Body of pancreas (tissue), 4 donors: ENCODE results near the gene RAB5IF. TPM values are rescaled to one million over a fixed set of nuclear protein-coding genes. Genes with fewer than 3 reads are reported as not detected.

ENCODE experiments used
- ATAC-seq: fragments of 150-250 bp; one replicate; pipeline ENCODE4 v1.9.1; 2016
- DNase-seq, 4 donors: peaks; one replicate each; pipeline ENCODE4 v3.0.0-alpha.2; 2019
- H3K27ac ChIP-seq, 4 donors: fragments of 200-600 bp; sonication (generic); 1 replicate in 3 of 4; 2 replicates in 1 of 4; pipeline versions ENCODE4 v1.5.1 to v1.6.1; 2016 to 2019; ENCODE audit warnings: mild to moderate bottlenecking in 1 of 4, mixed read lengths in 1 of 4, moderate library complexity in 1 of 4
- H3K27me3 ChIP-seq, 2 donors: fragments of 200-600 bp; sonication (generic); one replicate each; pipeline ENCODE4 v1.6.0; 2016; ENCODE audit warnings: mild to moderate bottlenecking in 1 of 2
- H3K36me3 ChIP-seq, 2 donors: fragments of 200-600 bp; sonication (generic); replicated peaks in 1 of 2; 2 replicates each; pipeline ENCODE4 v1.5.1; 2016; ENCODE audit warnings: low read depth in 2 of 2; ENCODE audit not compliant: insufficient read depth in 1 of 2
- H3K4me1 ChIP-seq: fragments of 200-600 bp; sonication (generic); one replicate; pipeline ENCODE4 v1.6.0; 2016
- H3K4me3 ChIP-seq, 2 donors: fragments of 200-600 bp; sonication (generic); 1 replicate in 1 of 2; 2 replicates in 1 of 2; pipeline ENCODE4 v1.5.1; 2016 to 2019
- H3K9me3 ChIP-seq, 3 donors: fragments of 200-600 bp; sonication (generic); 1 replicate in 2 of 3; 2 replicates in 1 of 3; pipeline ENCODE4 v1.5.1; 2016
- CTCF ChIP-seq, 7 experiments: fragments of 450-650 bp in 4 of 7; fragments of 200-600 bp in 3 of 7; sonication (generic) in 3 of 7; IDR thresholded peaks; one replicate each; pipeline ENCODE4 v1.5.1; 2016 to 2019; ENCODE audit warnings: antibody characterized with exemption in 7 of 7
- POLR2A ChIP-seq, 3 donors: fragments of 450-650 bp; IDR thresholded peaks; one replicate each; pipeline ENCODE4 v1.6.1; 2016; ENCODE audit warnings: antibody characterized with exemption in 3 of 3, mild to moderate bottlenecking in 2 of 3
- WGBS, 2 donors: methylation state at CpG; one replicate each; pipeline ENCODE4 v1.1.5; 2017; 5-methylcytosine and 5-hydroxymethylcytosine counted together
- intact Hi-C: fragments of 100-400 bp; cut with DNase I; formaldehyde crosslinking; loops from one replicate; pipeline ENCODE4 v1.15.1; 2023
- total RNA-seq, 2 donors: library from RNA; depleted of rRNA; stranded (reverse); fragments of >200 nt; gene quantifications; one replicate each; pipeline ENCODE4 v1.1.0, GENCODE V29; 2016

RAB5IF gene
- total RNA-seq, 2 donors from 2014 or later = 27.0 to 42.0 TPM

- Histone ChIP-seq H3K4me3 (no peak overlapping the region), H3K9me3 (no peaks in the 10 kb centered on the region), H3K36me3 (no peaks in the 10 kb centered on the region), H3K27ac (peak overlapping the region in 2 of 4 donors; percentile 10 to 52), H3K4me1 (peaks cover 16% of the 10 kb centered on the region), H3K27me3 (no peaks in the 10 kb centered on the region)
- ATAC-seq (peak; percentile 80), DNase-seq (peak; percentile 22 to 48 (median 34))
- TF ChIP-seq CTCF (IDR thresholded peaks at IDR 0.05) (peak in 1 of 7 experiments; percentile 17), POLR2A (IDR thresholded peaks at IDR 0.05) (no peak)
- WGBS, 2 donors = 33 to 36% methylated on average over 14 of the region's 14 CpGs
- intact Hi-C loops = no loop called here
Observed at GRCh38 chr20:36624068-36624943, 18.7 kb downstream of the RAB5IF start.

GRCh38 chr20:36624944-36625324, 19.4 kb downstream of the RAB5IF start:
- no peak for DNase-seq
- Histone ChIP-seq H3K27ac (peak overlapping the region in 1 of 4 donors; percentile 10), H3K36me3 (no peaks in the 10 kb centered on the region), H3K4me3 (no peak overlapping the region), H3K27me3 (no peaks in the 10 kb centered on the region), H3K4me1 (peaks cover 16% of the 10 kb centered on the region), H3K9me3 (no peaks in the 10 kb centered on the region)
- TF ChIP-seq POLR2A (IDR thresholded peaks at IDR 0.05) (no peak), CTCF (IDR thresholded peaks at IDR 0.05) (no peak)
- intact Hi-C loops = no loop called here
- 67 to 78% methylated on average over 2 of the region's 2 CpGs for WGBS, 2 donors
- no peak for ATAC-seq

GRCh38 chr20:36628076-36628475, 22.5 kb downstream of the RAB5IF start:
- intact Hi-C loops = no loop called here
- Histone ChIP-seq H3K36me3 (no peaks in the 10 kb centered on the region), H3K27me3 (no peaks in the 10 kb centered on the region), H3K4me1 (peaks cover 16% of the 10 kb centered on the region), H3K4me3 (no peak overlapping the region), H3K9me3 (no peaks in the 10 kb centered on the region), H3K27ac (no peak overlapping the region)
- no peak for TF ChIP-seq POLR2A (IDR thresholded peaks at IDR 0.05)
- no peak for TF ChIP-seq CTCF (IDR thresholded peaks at IDR 0.05)
- 84 to 100% methylated on average over 4 to 7 of the region's 7 CpGs for WGBS, 2 donors
- ATAC-seq (no peak), DNase-seq (no peak)

- H3K27me3 ChIP-seq = no peaks in the 10 kb centered on the region
- no peak overlapping the region for H3K27ac ChIP-seq
- no peaks in the 10 kb centered on the region for H3K9me3 ChIP-seq
- DNase-seq (no peak), ATAC-seq (no peak)
- H3K4me1 ChIP-seq = no peaks in the 10 kb centered on the region
- H3K4me3 ChIP-seq = no peak overlapping the region
- WGBS, 2 donors = 70 to 78% methylated on average over 11 to 15 of the region's 15 CpGs
- intact Hi-C loops = no loop called here
- no peaks in the 10 kb centered on the region for H3K36me3 ChIP-seq
- TF ChIP-seq POLR2A (IDR thresholded peaks at IDR 0.05) (no peak), CTCF (IDR thresholded peaks at IDR 0.05) (no peak)
Observed at GRCh38 chr20:36629719-36630681, 24.4 kb downstream of the RAB5IF start.
